H9 (cell line): ENCODE results near the gene OPTN. TPM values are rescaled to one million over a fixed set of nuclear protein-coding genes. Genes with fewer than 3 reads are reported as not detected.

Experiments used
- DNase-seq: peaks from one replicate; pipeline ENCODE4 v3.0.0-alpha.2; 2017
- H2AFZ ChIP-seq: one replicate; pipeline ENCODE4 v1.6.1; 2013; ENCODE audit warnings: mild to moderate bottlenecking, low read length, control low read depth, moderate library complexity
- H2AK5ac ChIP-seq: 2 replicates; pipeline ENCODE4 v1.6.1; 2013; ENCODE audit warnings: low read length, control low read depth, mixed read lengths; ENCODE audit not compliant: insufficient read length
- H2BK120ac ChIP-seq: one replicate; pipeline ENCODE4 v1.6.1; 2013; ENCODE audit warnings: low read depth, mild to moderate bottlenecking, low read length, control low read depth, inconsistent platforms; ENCODE audit not compliant: poor library complexity, severe bottlenecking
- H2BK12ac ChIP-seq: 2 replicates; pipeline ENCODE4 v1.6.1; 2013; ENCODE audit warnings: low read length, control low read depth, mixed read lengths, low read depth; ENCODE audit not compliant: insufficient read length
- H2BK15ac ChIP-seq: 2 replicates; pipeline ENCODE4 v1.6.1; 2013; ENCODE audit warnings: low read depth, low read length, control low read depth
- H2BK20ac ChIP-seq: one replicate; pipeline ENCODE4 v1.6.1; 2013; ENCODE audit warnings: low read depth, mild to moderate bottlenecking, low read length, control low read depth, inconsistent platforms; ENCODE audit not compliant: poor library complexity, severe bottlenecking
- H2BK5ac ChIP-seq: 2 replicates; pipeline ENCODE4 v1.6.1; 2013; ENCODE audit warnings: low read length, control low read depth, mixed read lengths; ENCODE audit not compliant: insufficient read length
- H3K14ac ChIP-seq: 2 replicates; pipeline ENCODE4 v1.6.1; 2013; ENCODE audit warnings: low read length, control low read depth; ENCODE audit not compliant: insufficient read depth
- H3K18ac ChIP-seq: 2 replicates; pipeline ENCODE4 v1.6.1; 2013; ENCODE audit warnings: low read depth, mild to moderate bottlenecking, mixed read lengths, low read length, control low read depth; ENCODE audit not compliant: insufficient read length
- H3K23ac ChIP-seq: 2 replicates; pipeline ENCODE4 v1.6.1; 2013; ENCODE audit warnings: low read length, control low read depth, mixed read lengths, low read depth; ENCODE audit not compliant: insufficient read length
- H3K23me2 ChIP-seq: 2 replicates; pipeline ENCODE4 v1.6.1; 2013; ENCODE audit warnings: low read depth, mild to moderate bottlenecking, mixed read lengths, low read length, control low read depth; ENCODE audit not compliant: insufficient read length, poor library complexity, severe bottlenecking
- H3K27ac ChIP-seq: 2 replicates; pipeline ENCODE4 v1.5.1; 2013; ENCODE audit warnings: low read length, control low read depth, mixed read lengths, low read depth; ENCODE audit not compliant: insufficient read length
- H3K27me3 ChIP-seq: 2 replicates; pipeline ENCODE4 v1.6.1; 2013; ENCODE audit warnings: low read length, control low read depth, inconsistent platforms; ENCODE audit not compliant: insufficient read depth
- H3K4ac ChIP-seq: 2 replicates; pipeline ENCODE4 v1.6.1; 2013; ENCODE audit warnings: low read depth, mild to moderate bottlenecking, control low read depth, inconsistent platforms, low read length, moderate library complexity
- H3K4me1 ChIP-seq: 2 replicates; pipeline ENCODE4 v1.6.1; 2013; ENCODE audit warnings: low read length, control low read depth, inconsistent platforms; ENCODE audit not compliant: insufficient read depth
- H3K4me2 ChIP-seq: 2 replicates; pipeline ENCODE4 v1.6.1; 2013; ENCODE audit warnings: low read length, control low read depth, mixed read lengths; ENCODE audit not compliant: insufficient read length, insufficient read depth
- H3K56ac ChIP-seq: 2 replicates; pipeline ENCODE4 v1.6.1; 2013; ENCODE audit warnings: low read depth, mild to moderate bottlenecking, mixed read lengths, low read length, control low read depth; ENCODE audit not compliant: insufficient read length
- H3K79me1 ChIP-seq: 2 replicates; pipeline ENCODE4 v1.6.1; 2013; ENCODE audit warnings: low read depth, mild to moderate bottlenecking, moderate library complexity, low read length, control low read depth, inconsistent platforms; ENCODE audit not compliant: insufficient read depth, poor library complexity, severe bottlenecking
- H3K79me2 ChIP-seq: 2 replicates; pipeline ENCODE4 v1.6.1; 2013; ENCODE audit warnings: low read length, control low read depth, inconsistent platforms; ENCODE audit not compliant: insufficient read depth
- H3K9ac ChIP-seq: 2 replicates; pipeline ENCODE4 v1.6.1; 2013; ENCODE audit warnings: low read length, control low read depth, mixed read lengths; ENCODE audit not compliant: insufficient read length; ENCODE audit errors: extremely low read depth
- H3K9me3 ChIP-seq: one replicate; pipeline ENCODE4 v1.6.1; 2013; ENCODE audit warnings: low read depth, low read length, inconsistent platforms; ENCODE audit not compliant: control insufficient read depth
- H3T11ph ChIP-seq: one replicate; pipeline ENCODE4 v1.6.1; 2013; ENCODE audit warnings: mild to moderate bottlenecking, low read length, control low read depth, inconsistent platforms
- H4K20me1 ChIP-seq: one replicate; pipeline ENCODE4 v1.6.1; 2013; ENCODE audit not compliant: control insufficient read depth, insufficient read length, insufficient read depth
- H4K5ac ChIP-seq: 2 replicates; pipeline ENCODE4 v1.6.1; 2013; ENCODE audit warnings: low read depth, mild to moderate bottlenecking, mixed read lengths, low read length, control low read depth; ENCODE audit not compliant: insufficient read length
- H4K8ac ChIP-seq: replicated peaks from 2 replicates; pipeline ENCODE4 v1.6.1; 2013; ENCODE audit warnings: low read length, control low read depth, mixed read lengths, low read depth; ENCODE audit not compliant: insufficient read length
- H4K91ac ChIP-seq: 2 replicates; pipeline ENCODE4 v1.6.1; 2013; ENCODE audit warnings: low read depth, mild to moderate bottlenecking, moderate library complexity, mixed read lengths, low read length, control low read depth; ENCODE audit not compliant: insufficient read length
- H3K27ac Mint-ChIP-seq, 3 experiments: 2 replicates in 2 of 3; 3 replicates in 1 of 3; pipeline ENCODE4 v1.8.0; 2020 to 2021; ENCODE audit warnings: mixed read lengths in 3 of 3, mild to moderate bottlenecking in 1 of 3, moderate library complexity in 1 of 3
- H3K27me3 Mint-ChIP-seq: 2 replicates; pipeline ENCODE4 v1.8.0; 2021; ENCODE audit warnings: low read depth, mild to moderate bottlenecking, moderate library complexity, mixed read lengths
- H3K36me3 Mint-ChIP-seq, 3 experiments: 2 replicates in 2 of 3; 3 replicates in 1 of 3; pipeline ENCODE4 v1.8.0; 2020 to 2021; ENCODE audit warnings: low read depth in 3 of 3, mixed read lengths in 3 of 3; ENCODE audit not compliant: insufficient read depth in 1 of 3
- H3K4me1 Mint-ChIP-seq, 2 experiments: 2 replicates each; pipeline ENCODE4 v1.8.0; 2020; ENCODE audit warnings: mixed read lengths in 2 of 2
- H3K4me3 Mint-ChIP-seq, 2 experiments: 2 replicates in 1 of 2; 3 replicates in 1 of 2; pipeline ENCODE4 v1.8.0; 2020 to 2021; ENCODE audit warnings: mild to moderate bottlenecking in 2 of 2, mixed read lengths in 2 of 2, moderate library complexity in 1 of 2
- H3K9me3 Mint-ChIP-seq, 2 experiments: 2 replicates in 1 of 2; 3 replicates in 1 of 2; pipeline ENCODE4 v1.8.0; 2020; ENCODE audit warnings: mild to moderate bottlenecking in 2 of 2, mixed read lengths in 2 of 2, moderate library complexity in 1 of 2
- WGBS: extraction: QIAGEN DNeasy Blood & Tissue Kit; methylation state at CpG from one replicate; pipeline ENCODE4 v1.1.7; 2013; ENCODE audit warnings: missing lambda C conversion rate, low lambda C conversion rate, mixed read lengths; ENCODE audit not compliant: insufficient read length; ENCODE audit errors: extremely low coverage; 5-methylcytosine and 5-hydroxymethylcytosine counted together
- total RNA-seq: library from RNA; stranded (reverse); gene quantifications from 2 replicates; pipeline ENCODE4 v1.2.1, GENCODE V29; 2021
- TF ChIP-seq, protein P1 (sequence below): fragments of 200-600 bp; sonication (generic); conservative IDR thresholded peaks from 3 replicates; pipeline ENCODE4 v1.8.0; 2021; ENCODE audit warnings: antibody characterized with exemption, mild to moderate bottlenecking

OPTN gene
- total RNA-seq, 1 experiment from 2014 or later, result 16.1 TPM

DNA sequence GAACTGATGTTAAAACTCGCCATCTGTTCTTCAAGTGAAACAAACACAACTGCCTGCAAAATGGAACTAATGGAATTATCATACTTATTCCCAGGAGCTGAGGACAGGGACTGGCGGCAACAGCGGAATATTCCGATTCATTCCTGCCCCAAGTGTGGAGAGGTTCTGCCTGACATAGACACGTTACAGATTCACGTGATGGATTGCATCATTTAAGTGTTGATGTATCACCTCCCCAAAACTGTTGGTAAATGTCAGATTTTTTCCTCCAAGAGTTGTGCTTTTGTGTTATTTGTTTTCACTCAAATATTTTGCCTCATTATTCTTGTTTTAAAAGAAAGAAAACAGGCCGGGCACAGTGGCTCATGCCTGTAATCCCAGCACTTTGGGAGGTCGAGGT is 36.7 kb downstream of the OPTN start:
- Histone ChIP-seq H3K14ac (no peak overlapping the region), H4K5ac (no peak overlapping the region), H3K9me3 (no peaks in the 10 kb centered on the region), H3T11ph (no peak overlapping the region), H3K23ac (no peak overlapping the region), H3K4me1 (no peaks in the 10 kb centered on the region; the same call in 1 of the 2 replicates), H2BK12ac (no peak overlapping the region), H3K4ac (no peak overlapping the region), H2BK20ac (no peak overlapping the region), H3K9ac (no peak overlapping the region), H3K27ac (no peak overlapping the region), H3K18ac (no peak overlapping the region), H4K8ac (no peak overlapping the region), H3K79me2 (no peaks in the 10 kb centered on the region; the same call in 1 of the 2 replicates), H3K4me2 (no peak overlapping the region), H4K91ac (no peak overlapping the region), H2AFZ (no peak overlapping the region), H3K56ac (no peak overlapping the region), H4K20me1 (no peaks in the 10 kb centered on the region), H2AK5ac (no peak overlapping the region), H2BK15ac (no peak overlapping the region), H3K27me3 (no peaks in the 10 kb centered on the region), H2BK5ac (no peak overlapping the region), H3K79me1 (no peaks in the 10 kb centered on the region), H2BK120ac (no peak overlapping the region), H3K23me2 (no peaks in the 10 kb centered on the region)
- no CpG with 5 or more reads among the region's 8 CpGs for WGBS
- H3K36me3 Mint-ChIP-seq, result peaks cover 0 to 32% (median 29%) of the 10 kb centered on the region in 3 experiments; a peak in 5 of 7 replicates
- peak overlapping the region in 1 of 3 experiments; percentile 32; a peak in 1 of 7 replicates for H3K27ac Mint-ChIP-seq
- DNase-seq, result no peak
- no peak overlapping the region for H3K4me3 Mint-ChIP-seq
- TF ChIP-seq, protein P1, sequence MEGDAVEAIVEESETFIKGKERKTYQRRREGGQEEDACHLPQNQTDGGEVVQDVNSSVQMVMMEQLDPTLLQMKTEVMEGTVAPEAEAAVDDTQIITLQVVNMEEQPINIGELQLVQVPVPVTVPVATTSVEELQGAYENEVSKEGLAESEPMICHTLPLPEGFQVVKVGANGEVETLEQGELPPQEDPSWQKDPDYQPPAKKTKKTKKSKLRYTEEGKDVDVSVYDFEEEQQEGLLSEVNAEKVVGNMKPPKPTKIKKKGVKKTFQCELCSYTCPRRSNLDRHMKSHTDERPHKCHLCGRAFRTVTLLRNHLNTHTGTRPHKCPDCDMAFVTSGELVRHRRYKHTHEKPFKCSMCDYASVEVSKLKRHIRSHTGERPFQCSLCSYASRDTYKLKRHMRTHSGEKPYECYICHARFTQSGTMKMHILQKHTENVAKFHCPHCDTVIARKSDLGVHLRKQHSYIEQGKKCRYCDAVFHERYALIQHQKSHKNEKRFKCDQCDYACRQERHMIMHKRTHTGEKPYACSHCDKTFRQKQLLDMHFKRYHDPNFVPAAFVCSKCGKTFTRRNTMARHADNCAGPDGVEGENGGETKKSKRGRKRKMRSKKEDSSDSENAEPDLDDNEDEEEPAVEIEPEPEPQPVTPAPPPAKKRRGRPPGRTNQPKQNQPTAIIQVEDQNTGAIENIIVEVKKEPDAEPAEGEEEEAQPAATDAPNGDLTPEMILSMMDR, result no peak
- H3K4me1 Mint-ChIP-seq, result peaks cover 21 to 33% of the 10 kb centered on the region in 2 experiments
- no peaks in the 10 kb centered on the region for H3K9me3 Mint-ChIP-seq
- no peaks in the 10 kb centered on the region for H3K27me3 Mint-ChIP-seq
